GM21723 (cell line): ENCODE measurements around the gene GRAMD1A.
"Not testable (repeated sequence)": the region's sequence is repeated elsewhere in the genome, so short reads cannot be mapped to it uniquely, and the experiment has no call there.

ENCODE experiments used
- ATAC-seq: cut with Tn5 transposase; IDR thresholded peaks from one replicate; pipeline ENCODE4 v1.9.1; 2021; ENCODE audit warnings: mild to moderate bottlenecking, moderate library complexity; ENCODE audit not compliant: unreplicated experiment

Gene GRAMD1A

DNA sequence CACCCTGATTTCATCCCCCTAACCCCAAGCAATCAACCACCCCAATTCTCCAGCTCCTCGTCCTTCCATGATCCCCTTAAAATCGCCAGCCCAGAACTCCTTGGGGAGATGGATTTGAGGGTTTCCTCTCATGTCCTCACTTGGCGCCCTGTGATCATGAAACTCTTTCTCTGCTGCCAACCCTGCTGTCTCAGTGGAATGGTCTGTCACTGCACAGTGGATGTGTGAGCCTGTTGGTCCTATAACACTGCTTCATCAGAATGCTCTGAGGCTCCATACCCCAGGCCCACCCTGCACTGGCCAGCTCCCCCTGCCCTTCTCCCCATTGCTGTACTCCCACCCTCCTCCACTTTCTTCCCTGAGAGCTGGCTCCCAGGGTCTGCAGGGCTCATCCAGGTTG, 23.5 kb upstream of the GRAMD1A start:
- no peak for ATAC-seq

DNA sequence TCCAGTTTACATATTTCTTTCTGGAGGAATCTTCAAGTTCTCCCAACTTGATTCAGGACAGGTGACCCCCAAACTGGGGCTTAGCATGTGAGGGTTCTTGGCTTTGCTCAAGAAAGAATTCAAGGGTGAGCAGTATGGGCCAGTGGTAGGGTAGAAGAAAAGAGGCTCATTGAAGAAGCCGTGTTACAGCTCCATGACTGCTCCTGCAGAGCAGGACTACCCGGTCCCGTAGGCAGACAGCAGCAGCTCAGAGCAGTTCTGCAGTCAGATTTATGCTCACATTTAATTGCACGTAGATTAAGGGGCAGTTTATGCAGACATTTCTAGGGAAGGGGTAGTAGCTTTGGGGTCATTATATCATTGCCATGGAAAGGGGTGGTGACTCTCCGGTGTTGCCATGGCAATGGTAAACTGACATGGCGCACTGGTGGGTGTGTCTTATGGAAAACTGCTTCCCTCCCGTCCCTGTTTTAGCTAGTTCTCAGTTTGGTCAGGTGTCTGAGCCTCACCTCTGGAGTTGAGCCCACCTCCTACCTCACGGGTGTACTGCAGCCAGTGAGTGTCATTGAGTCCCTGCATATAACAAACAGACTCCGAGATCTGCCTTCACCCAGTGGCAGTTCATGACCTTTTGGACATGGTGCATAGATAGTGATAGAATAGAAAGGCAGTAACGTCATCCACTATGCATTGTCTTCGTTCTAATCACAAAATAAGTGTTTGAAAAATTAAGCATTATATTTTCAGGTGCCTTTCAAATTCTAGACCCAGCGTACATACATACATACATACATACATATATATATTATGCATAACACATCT, 20.1 kb upstream of the GRAMD1A start:
- ATAC-seq: no peak

GRCh38 chr19:34982275-34982674, 17.8 kb upstream of the GRAMD1A start:
- no peak for ATAC-seq

GRCh38 chr19:34983786-34984185, 16.3 kb upstream of the GRAMD1A start:
- ATAC-seq: no peak

DNA sequence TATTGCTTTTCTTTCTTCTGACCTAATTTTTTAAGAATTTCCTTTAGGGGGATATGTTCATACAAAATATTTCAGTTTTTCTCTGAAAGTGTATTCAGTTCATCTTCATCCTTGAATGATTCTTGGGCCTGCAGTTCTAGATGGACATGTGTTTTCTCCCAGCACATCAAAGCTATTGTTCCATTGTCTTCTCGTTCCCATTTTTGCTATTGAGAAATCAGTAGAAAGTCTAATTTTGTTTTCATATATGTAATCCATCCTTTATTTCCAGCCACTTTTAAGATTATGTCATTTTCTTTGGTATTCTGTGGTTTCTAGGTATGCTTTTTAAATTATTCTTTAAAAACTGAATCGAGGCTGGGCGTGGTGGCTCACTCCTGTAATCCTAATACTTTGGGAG, 15.8 kb upstream of the GRAMD1A start:
- no peak for ATAC-seq

GRCh38 chr19:34985249-34986022, 14.7 kb upstream of the GRAMD1A start:
- no peak for ATAC-seq

DNA sequence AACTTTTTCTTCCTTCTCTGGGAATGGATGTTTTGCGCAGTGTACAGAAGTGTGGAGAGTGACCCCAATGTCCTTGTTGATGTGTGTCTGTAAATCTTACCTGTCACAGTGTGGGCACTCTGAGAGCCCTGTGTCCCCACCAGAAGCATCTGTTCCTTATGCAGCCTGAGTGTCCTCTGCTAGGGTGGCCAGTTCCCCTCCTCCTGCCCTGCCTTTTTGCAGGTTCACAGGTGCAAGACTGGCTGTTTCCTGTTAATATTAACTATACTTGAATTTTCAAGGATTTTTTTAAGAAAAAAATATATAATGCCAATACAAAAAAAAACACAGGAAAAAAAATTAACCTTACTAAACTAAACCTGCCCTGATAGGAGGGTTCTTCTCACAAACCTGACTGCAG, 12.0 kb upstream of the GRAMD1A start:
- no peak for ATAC-seq

DNA sequence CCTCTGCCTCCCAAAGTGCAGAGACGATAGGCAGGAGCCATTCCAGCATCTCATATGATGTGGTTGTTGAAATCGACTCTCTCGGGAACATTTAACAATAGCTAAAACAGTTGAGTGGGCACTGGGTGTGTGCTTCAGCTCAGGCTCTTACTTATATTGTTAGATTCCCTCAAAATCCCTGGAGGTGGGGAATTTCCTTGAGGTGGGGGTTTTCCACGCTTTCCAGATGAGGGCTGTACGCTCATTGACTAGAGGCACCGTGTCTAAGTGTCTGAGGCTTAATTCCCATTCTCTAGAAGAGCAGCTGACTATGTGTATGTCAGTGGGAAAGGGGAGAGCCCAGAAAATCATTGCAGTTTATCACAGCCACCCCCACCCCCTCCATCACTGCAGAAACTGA, 10.8 kb upstream of the GRAMD1A start:
- ATAC-seq: no peak

GRCh38 chr19:34990578-34991192, 9.4 kb upstream of the GRAMD1A start:
- no peak for ATAC-seq

- no peak for ATAC-seq
Observed at GRCh38 chr19:34991542-34992333, 8.4 kb upstream of the GRAMD1A start.

DNA sequence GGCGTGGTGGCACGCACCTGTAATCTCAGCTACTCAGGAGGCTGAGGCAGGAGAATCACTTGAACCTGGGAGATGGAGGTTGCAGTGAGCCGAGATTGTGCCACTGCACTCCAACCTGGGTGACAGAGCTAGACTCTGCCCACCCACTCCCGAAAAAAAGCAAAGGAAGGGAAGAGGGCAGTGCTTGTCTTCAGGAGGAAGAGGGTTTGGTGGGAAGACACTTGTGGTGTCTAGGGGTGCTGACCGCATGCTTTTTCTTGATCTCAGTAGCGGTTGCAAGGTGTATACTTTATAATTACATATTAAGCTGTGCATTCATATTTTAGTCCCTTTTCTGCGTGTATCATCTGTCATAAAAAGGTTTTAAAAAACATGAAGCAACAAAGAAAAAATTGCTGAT, 7.5 kb upstream of the GRAMD1A start:
- ATAC-seq: not testable (repeated sequence)

- no peak for ATAC-seq
Observed at GRCh38 chr19:34994286-34994642, 5.9 kb upstream of the GRAMD1A start.

DNA sequence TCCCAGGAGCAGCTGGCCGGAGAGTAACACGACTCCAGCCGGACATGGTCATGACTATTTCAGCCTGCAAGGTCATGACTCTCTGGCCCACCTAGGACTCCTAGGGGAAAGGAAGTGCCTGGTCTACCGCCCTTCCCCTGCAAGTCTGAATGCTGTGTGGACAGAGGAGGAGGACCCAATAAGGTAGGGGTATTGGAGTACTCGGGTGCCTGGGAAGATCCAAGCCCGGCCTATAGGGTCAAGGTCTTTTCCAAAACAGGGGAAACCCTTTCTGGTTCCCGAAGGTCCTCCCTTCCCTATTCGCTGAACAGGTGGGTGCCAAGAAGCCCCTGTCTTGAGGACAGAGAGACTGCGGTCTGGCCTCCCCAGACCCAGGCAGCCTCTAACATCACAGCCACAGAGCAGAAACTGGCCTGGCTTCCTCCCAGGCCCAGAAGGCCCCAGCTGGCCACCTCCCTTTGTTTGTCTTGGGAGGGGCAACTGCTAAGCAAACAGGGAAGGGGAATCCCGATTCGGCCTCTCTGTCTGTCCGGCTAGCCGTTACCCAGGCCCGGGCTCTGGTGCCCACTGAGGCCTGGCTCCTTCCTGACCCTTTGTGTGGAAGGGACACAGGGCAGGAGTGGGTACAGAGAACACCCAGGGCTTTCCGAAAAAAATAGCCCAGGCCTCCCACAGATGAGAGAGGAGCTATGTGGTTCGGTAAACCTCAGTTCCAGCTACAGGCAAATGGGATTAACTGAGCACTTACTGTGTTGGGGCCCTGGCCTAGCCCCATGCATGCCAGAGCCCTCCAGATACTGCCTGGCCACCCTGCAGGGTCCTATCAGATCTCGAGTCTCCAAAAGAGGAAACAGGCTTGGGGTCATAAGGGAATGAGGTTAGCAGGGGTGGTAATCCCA, 5.2 kb upstream of the GRAMD1A start:
- no peak for ATAC-seq

GRCh38 chr19:34995551-34995950, 4.6 kb upstream of the GRAMD1A start:
- no peak for ATAC-seq

DNA sequence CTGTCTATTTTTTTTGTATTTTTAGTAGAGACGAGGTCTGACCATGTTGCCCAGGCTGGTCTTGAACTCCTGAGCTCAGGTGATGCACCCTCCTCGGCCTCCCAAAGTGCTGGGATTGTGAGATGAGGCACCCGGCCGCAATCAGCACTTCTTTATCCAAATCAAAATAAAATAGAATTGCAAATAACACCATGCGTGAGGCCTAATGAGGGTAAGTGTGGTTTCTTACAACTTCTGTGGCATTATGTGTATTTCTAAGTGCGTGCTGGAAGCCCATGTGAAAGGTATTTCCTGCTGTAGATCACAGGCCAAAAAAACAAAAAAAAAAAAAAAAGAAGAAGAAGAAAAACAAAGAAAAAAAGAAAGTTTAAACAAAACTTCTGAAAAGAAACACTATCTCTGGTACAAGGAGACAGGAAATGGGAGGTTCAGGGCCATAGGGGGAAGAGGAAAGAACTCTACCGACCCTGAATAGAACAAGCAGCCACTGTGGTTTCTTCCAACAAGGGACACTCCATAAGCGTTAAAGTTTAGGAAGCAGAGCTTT, 3.0 kb upstream of the GRAMD1A start:
- ATAC-seq: no peak

DNA sequence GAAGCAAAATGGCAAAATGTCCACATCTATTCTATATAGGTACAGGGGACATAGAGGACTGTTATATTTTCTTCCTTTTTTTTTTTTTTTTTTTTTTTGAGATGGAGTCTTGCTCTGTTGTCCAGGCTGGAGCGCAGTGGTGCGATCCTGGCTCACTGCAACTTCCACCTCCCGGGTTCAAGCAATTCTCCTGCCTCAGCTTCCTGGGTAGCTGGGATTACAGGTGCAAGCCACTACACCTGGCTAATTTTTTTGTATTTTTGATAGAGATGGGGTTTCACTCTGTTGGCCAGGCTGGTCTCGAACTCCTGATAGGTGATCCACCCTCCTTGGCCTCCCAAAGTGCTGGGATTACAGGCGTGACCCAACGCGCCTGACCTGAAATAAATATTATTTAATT, 1.9 kb upstream of the GRAMD1A start:
- ATAC-seq: not testable (repeated sequence)

DNA sequence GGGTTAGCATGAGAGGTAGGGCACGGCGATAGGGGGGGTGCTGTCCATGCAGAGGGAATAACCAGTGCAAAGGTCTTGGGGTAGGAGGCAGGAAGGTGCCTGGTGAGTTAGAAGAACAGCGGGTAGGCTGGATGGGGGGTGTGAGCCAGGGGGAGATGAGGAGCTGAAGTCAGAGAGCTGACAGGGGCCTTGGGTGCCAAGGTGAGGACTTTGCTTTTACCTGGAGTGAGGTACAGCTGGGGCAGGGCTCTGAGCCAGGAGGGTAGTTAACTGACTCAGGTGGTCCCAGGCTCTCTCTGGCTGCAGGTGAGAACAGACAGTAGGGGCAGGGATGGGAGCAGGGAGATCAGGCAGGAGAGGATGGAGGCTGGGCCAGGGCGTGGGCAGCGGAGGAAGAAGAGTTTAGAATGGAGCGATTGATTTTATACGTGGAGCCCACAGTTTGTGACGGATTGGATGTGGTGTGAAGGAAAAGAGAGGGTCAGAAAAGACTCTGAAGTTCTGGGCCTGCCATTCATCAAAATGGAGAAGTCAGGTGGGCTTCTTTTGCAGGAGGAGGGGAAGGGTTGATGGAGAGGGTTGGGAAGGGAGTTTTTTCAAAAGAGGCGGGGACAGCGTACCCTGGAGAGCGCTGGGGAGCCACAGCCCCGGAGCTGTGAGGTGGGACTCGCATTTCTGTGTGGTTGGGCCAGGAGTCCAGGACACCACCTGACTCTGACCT, 1.2 kb upstream of the GRAMD1A start:
- ATAC-seq: no peak

DNA sequence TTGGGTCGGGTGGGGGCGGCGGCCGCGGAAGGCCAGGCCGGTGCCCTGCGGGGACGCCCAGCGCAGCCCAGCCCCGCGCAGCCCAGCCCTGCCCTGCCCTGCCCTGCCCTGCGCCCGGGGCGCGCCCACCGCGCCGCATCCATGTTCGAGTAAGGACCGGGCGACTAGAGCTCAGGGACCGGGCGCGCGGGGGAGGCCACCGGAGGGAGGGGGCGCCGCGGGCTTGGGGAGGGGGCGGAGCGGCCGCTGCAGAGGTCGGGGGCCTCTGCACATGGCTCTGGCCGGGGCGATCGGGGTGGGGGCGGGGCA, 169 bp downstream of the GRAMD1A start:
- ATAC-seq: no peak
